Ascending aorta (tissue), 2 donors: ENCODE results near the gene NBAS. TPM values are rescaled to one million over a fixed set of nuclear protein-coding genes. Genes with fewer than 3 reads are reported as not detected.

Source experiments
- DNase-seq, 2 donors: peaks; one replicate each; pipeline ENCODE4 v3.0.0-alpha.2; 2019; ENCODE audit warnings: low spot score in 2 of 2
- H3K27ac ChIP-seq, 2 donors: fragments of 200-600 bp; sonication (generic); one replicate each; pipeline ENCODE4 v1.5.1; 2016 to 2017; ENCODE audit warnings: mild to moderate bottlenecking in 1 of 2
- H3K27me3 ChIP-seq: fragments of 200-600 bp; sonication (generic); one replicate; pipeline ENCODE4 v1.5.1; 2017
- H3K36me3 ChIP-seq, 2 donors: fragments of 200-600 bp; sonication (generic); one replicate each; pipeline ENCODE4 v1.5.1; 2016
- H3K4me1 ChIP-seq, 2 donors: fragments of 200-600 bp; sonication (generic); one replicate each; pipeline ENCODE4 v1.5.1; 2016 to 2017; ENCODE audit warnings: mild to moderate bottlenecking in 1 of 2
- H3K4me3 ChIP-seq, 2 donors: fragments of 200-600 bp; sonication (generic); one replicate each; pipeline ENCODE4 v1.5.1; 2016 to 2017; ENCODE audit warnings: mild to moderate bottlenecking in 1 of 2
- H3K9me3 ChIP-seq, 2 donors: fragments of 200-600 bp; sonication (generic); one replicate each; pipeline ENCODE4 v1.5.1; 2016
- CTCF ChIP-seq, 3 experiments: fragments of 200-600 bp in 2 of 3; fragments of 450-650 bp in 1 of 3; sonication (generic) in 2 of 3; IDR thresholded peaks; one replicate each; pipeline ENCODE4 v1.5.1; 2016 to 2019; ENCODE audit warnings: antibody characterized with exemption in 3 of 3, mild to moderate bottlenecking in 1 of 3, moderate library complexity in 1 of 3
- intact Hi-C: fragments of 100-400 bp; cut with DNase I; formaldehyde crosslinking; loops from one replicate; pipeline ENCODE4 v1.15.1; 2023
- total RNA-seq: library from RNA; depleted of rRNA; stranded (reverse); fragments of >200 nt; gene quantifications from one replicate; pipeline ENCODE4 v1.1.0, GENCODE V29; 2016

The NBAS gene
- total RNA-seq, 1 donor from 2014 or later, result 37.1 TPM

GRCh38 chr2:15510552-15510951 is 50.6 kb downstream of the NBAS start:
- no peaks in the 10 kb centered on the region for H3K4me1 ChIP-seq
- H3K27ac ChIP-seq, result no peak overlapping the region
- no peak for DNase-seq
- H3K27me3 ChIP-seq, result no peaks in the 10 kb centered on the region
- intact Hi-C loops, result no loop called here
- H3K36me3 ChIP-seq, result peaks cover 20 to 28% of the 10 kb centered on the region in 2 donors
- no peak for TF ChIP-seq CTCF (IDR thresholded peaks at IDR 0.05)
- no peak overlapping the region for H3K4me3 ChIP-seq
- H3K9me3 ChIP-seq, result no peaks in the 10 kb centered on the region

- Histone ChIP-seq H3K4me1 (no peaks in the 10 kb centered on the region), H3K27me3 (no peaks in the 10 kb centered on the region), H3K9me3 (no peaks in the 10 kb centered on the region), H3K4me3 (no peak overlapping the region), H3K36me3 (peaks cover 20 to 28% of the 10 kb centered on the region in 2 donors), H3K27ac (no peak overlapping the region)
- no peak for TF ChIP-seq CTCF (IDR thresholded peaks at IDR 0.05)
- intact Hi-C loops, result no loop called here
- no peak for DNase-seq
These were observed 51.0 kb downstream of the NBAS start for GRCh38 chr2:15510131-15510530.

GRCh38 chr2:15507697-15508096 is 53.4 kb downstream of the NBAS start:
- no peak for DNase-seq
- no peaks in the 10 kb centered on the region for H3K9me3 ChIP-seq
- H3K4me1 ChIP-seq, result no peaks in the 10 kb centered on the region
- no peak for TF ChIP-seq CTCF (IDR thresholded peaks at IDR 0.05)
- no peaks in the 10 kb centered on the region for H3K27me3 ChIP-seq
- peaks cover 24 to 33% of the 10 kb centered on the region in 2 donors for H3K36me3 ChIP-seq
- intact Hi-C loops, result no loop called here
- no peak overlapping the region for H3K4me3 ChIP-seq
- H3K27ac ChIP-seq, result no peak overlapping the region

- Histone ChIP-seq H3K27me3 (no peaks in the 10 kb centered on the region), H3K4me3 (no peak overlapping the region), H3K4me1 (no peaks in the 10 kb centered on the region), H3K27ac (no peak overlapping the region), H3K9me3 (no peaks in the 10 kb centered on the region), H3K36me3 (peaks cover 19 to 35% of the 10 kb centered on the region in 2 donors)
- DNase-seq, result no peak
- no peak for TF ChIP-seq CTCF (IDR thresholded peaks at IDR 0.05)
- intact Hi-C loops, result no loop called here
These were observed 54.1 kb downstream of the NBAS start for GRCh38 chr2:15507061-15507460.

- intact Hi-C loops, result no loop called here
- H3K27me3 ChIP-seq, result no peaks in the 10 kb centered on the region
- no peak overlapping the region for H3K27ac ChIP-seq
- H3K4me1 ChIP-seq, result no peaks in the 10 kb centered on the region
- DNase-seq, result no peak
- no peaks in the 10 kb centered on the region for H3K9me3 ChIP-seq
- TF ChIP-seq CTCF (IDR thresholded peaks at IDR 0.05), result no peak
- peaks cover 18 to 39% of the 10 kb centered on the region in 2 donors for H3K36me3 ChIP-seq
- no peak overlapping the region for H3K4me3 ChIP-seq
These were observed 54.8 kb downstream of the NBAS start for GRCh38 chr2:15506229-15506819.
